Pancreas (tissue), 10 donors: ENCODE results near the gene C1QTNF5. TPM values are rescaled to one million over a fixed set of nuclear protein-coding genes. Genes with fewer than 3 reads are reported as not detected.
A peak's percentile ranks its signal among the peaks of the same experiment; 100 is the strongest.

Experiments used
- ATAC-seq, 4 donors: fragments of 200-7000 bp; cut with Tn5 transposase; one replicate each; pipeline versions ENCODE4 v1.8.0 to v1.9.1; 2020; ENCODE audit warnings: mild to moderate bottlenecking in 4 of 4, moderate library complexity in 4 of 4
- DNase-seq, 6 donors: peaks; one replicate each; pipeline ENCODE4 v3.0.0-alpha.2; 2020
- FAIRE-seq: peaks from 2 replicates; lab custom pipeline; 2012; peaks lifted over from hg19 to GRCh38; lab: Jason Lieb, UNC
- H3K27ac ChIP-seq, 4 donors: fragments of 200-600 bp; sonication (generic); 1 replicate in 3 of 4; 2 replicates in 1 of 4; pipeline versions ENCODE4 v1.5.0 to v1.8.0; 2020
- H3K27me3 ChIP-seq, 4 donors: fragments of 200-600 bp; one replicate each; pipeline ENCODE4 v1.8.0; 2021
- H3K36me3 ChIP-seq, 3 donors: fragments of 200-600 bp; sonication (generic) in 1 of 3; one replicate each; pipeline versions ENCODE4 v1.5.0 to v1.8.0; 2020 to 2021
- H3K4me1 ChIP-seq, 3 donors: fragments of 200-600 bp; one replicate each; pipeline ENCODE4 v1.8.0; 2021
- H3K4me3 ChIP-seq, 4 donors: fragments of 200-600 bp; sonication (generic) in 2 of 4; one replicate each; pipeline versions ENCODE4 v1.5.0 to v1.8.0; 2020 to 2021
- H3K9me3 ChIP-seq, 4 donors: fragments of 200-600 bp; one replicate each; pipeline ENCODE4 v1.8.0; 2021
- WGBS, 2 donors: extraction: QIAGEN DNeasy Blood & Tissue Kit; methylation state at CpG; one replicate each; pipeline ENCODE4 v1.1.7; 2013; 5-methylcytosine and 5-hydroxymethylcytosine counted together
- intact Hi-C, 3 donors: fragments of 100-400 bp; cut with DNase I; formaldehyde crosslinking; loops; one replicate each; pipeline versions ENCODE4 v1.11.1 to v1.14.2; 2022
- polyA plus RNA-seq, 2 donors: library from polyadenylated mRNA; stranded (reverse); fragments of 200-250 nt; gene quantifications; one replicate each; pipeline ENCODE4 v1.2.3, GENCODE V29; 2013
- total RNA-seq, 6 donors: library from RNA; stranded (reverse); fragmentation: NEBNext Ultra II Directional in 4 of 6; extraction: Animal tissue kit (Norgen Biotek cat#: 25700) in 4 of 6; gene quantifications; one replicate each; pipeline versions ENCODE4 v1.2.1 to v1.2.4, GENCODE V29; 2021 to 2023
- TF ChIP-seq, protein P1 (sequence below), 4 donors: fragments of 200-600 bp; sonication (generic) in 3 of 4; IDR thresholded peaks; one replicate each; pipeline versions ENCODE4 v1.5.0 to v1.8.0; 2021; ENCODE audit warnings: antibody characterized with exemption in 4 of 4
- donor health status: healthy with polysubstance abuse.
- donor health status: DM: no; HTN: no; CAD: no; lungs with moderate emphysema.
- donor health status: DM: no; HTN: no; CAD: no.
- donor health status: control.
- donor health status: control.
- donor health status: Bipolar disorder and iron deficiency.
- donor health status: DM: yes; HTN: yes; CAD: no.
- donor health status: DM: no; HTN: no; CAD: no.
- donor health status: DM: no; HTN: no; CAD: no.
- donor health status: DM: yes; HTN: yes; CAD: no.

C1QTNF5 gene
- total and polyA plus RNA-seq, 8 donors: 6.7 to 27.9 (median 15.7) TPM

DNA sequence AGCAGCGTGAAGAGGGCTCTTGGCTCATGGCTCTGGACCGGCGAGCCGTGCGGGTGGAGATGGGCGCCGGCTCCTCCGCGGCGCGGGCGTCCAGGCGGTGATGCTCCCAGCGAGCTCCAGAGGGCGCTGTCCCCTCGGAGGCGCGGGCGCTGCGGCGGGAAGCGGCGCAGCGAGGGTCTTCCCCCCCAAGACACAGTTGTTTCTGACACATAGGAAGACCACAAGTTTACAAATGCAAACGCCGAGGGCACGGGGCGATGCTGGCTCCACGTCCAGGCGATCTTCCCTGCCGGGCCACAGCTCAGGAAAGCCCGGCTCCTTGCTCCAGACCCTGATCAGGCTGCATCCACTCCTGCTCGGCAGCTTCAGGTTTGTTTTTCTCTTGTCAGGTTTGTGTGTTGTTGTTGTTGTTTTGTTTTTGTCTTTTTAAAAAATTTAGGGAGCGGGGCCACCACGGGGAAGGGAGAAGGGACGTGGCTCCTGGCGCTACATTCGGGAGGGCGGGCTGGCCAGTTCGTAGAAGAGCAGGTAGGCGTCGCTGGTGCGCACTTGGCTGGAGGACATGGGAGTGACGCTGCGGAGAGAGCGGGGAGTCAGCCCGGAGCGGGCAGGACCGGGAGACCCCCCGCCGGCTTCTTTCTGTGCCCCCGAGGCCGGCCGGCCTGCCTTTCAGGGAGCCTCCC, 15.8 kb upstream of the C1QTNF5 start:
- DNase-seq: peak in 3 of 6 donors; percentile 30 to 73 (median 40)
- H3K9me3 ChIP-seq: no peaks in the 10 kb centered on the region
- no peak for FAIRE-seq
- no peaks in the 10 kb centered on the region for H3K27me3 ChIP-seq
- peaks cover 0 to 39% (median 19%) of the 10 kb centered on the region in 3 donors for H3K36me3 ChIP-seq
- TF ChIP-seq, protein P1, sequence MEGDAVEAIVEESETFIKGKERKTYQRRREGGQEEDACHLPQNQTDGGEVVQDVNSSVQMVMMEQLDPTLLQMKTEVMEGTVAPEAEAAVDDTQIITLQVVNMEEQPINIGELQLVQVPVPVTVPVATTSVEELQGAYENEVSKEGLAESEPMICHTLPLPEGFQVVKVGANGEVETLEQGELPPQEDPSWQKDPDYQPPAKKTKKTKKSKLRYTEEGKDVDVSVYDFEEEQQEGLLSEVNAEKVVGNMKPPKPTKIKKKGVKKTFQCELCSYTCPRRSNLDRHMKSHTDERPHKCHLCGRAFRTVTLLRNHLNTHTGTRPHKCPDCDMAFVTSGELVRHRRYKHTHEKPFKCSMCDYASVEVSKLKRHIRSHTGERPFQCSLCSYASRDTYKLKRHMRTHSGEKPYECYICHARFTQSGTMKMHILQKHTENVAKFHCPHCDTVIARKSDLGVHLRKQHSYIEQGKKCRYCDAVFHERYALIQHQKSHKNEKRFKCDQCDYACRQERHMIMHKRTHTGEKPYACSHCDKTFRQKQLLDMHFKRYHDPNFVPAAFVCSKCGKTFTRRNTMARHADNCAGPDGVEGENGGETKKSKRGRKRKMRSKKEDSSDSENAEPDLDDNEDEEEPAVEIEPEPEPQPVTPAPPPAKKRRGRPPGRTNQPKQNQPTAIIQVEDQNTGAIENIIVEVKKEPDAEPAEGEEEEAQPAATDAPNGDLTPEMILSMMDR (IDR thresholded peaks at IDR 0.05): peak in 2 of 4 donors; percentile 38 to 43
- H3K27ac ChIP-seq: no peak overlapping the region
- intact Hi-C loops: no loop called here
- H3K4me1 ChIP-seq: peaks cover 6 to 18% (median 16%) of the 10 kb centered on the region in 3 donors
- H3K4me3 ChIP-seq: peak overlapping the region in 1 of 4 donors; percentile 30
- WGBS, 2 donors: 74 to 75% methylated on average over 54 of the region's 54 CpGs
- peak in 2 of 4 donors; percentile 37 to 66 for ATAC-seq

GRCh38 chr11:119355091-119355843, 14.6 kb upstream of the C1QTNF5 start:
- Histone ChIP-seq H3K27me3 (no peaks in the 10 kb centered on the region), H3K27ac (no peak overlapping the region), H3K36me3 (peaks cover 0 to 39% (median 19%) of the 10 kb centered on the region in 3 donors), H3K4me1 (peaks cover 0 to 11% (median 6%) of the 10 kb centered on the region in 3 donors), H3K4me3 (no peak overlapping the region), H3K9me3 (no peaks in the 10 kb centered on the region)
- ATAC-seq: no peak
- intact Hi-C loops: no loop called here
- DNase-seq: peak in 1 of 6 donors; percentile 2
- TF ChIP-seq, protein P1 (IDR thresholded peaks at IDR 0.05): no peak
- 75 to 77% methylated on average over 9 of the region's 9 CpGs for WGBS, 2 donors
- FAIRE-seq: no peak

DNA sequence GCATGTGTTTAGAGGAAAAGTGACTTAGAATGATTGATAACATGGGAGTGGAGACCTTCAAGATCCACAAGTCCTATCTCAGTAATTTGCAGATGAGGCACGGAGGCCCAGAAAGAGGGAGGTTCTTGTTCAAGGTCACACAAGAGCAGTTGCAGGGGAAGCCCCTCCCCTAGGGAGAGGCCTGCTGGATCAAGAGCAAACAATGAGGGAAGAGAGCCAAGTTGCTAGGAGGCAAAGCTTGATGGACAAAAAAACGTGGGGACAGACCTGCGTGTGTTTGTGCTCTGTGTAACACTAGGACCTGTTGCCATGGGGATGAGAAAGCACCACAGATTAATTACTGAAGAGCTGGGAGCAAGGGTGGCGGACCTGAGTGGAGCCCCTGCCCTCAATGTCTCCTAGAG, 12.2 kb upstream of the C1QTNF5 start:
- H3K9me3 ChIP-seq: no peaks in the 10 kb centered on the region
- WGBS, 2 donors: 7 to 14% methylated on average over 4 of the region's 4 CpGs
- H3K4me3 ChIP-seq: no peak overlapping the region
- TF ChIP-seq, protein P1 (IDR thresholded peaks at IDR 0.05): no peak
- H3K27ac ChIP-seq: peak overlapping the region; percentile 6 to 67 (median 52)
- FAIRE-seq: no peak
- DNase-seq: peak; percentile 45 to 88 (median 76)
- no peaks in the 10 kb centered on the region for H3K27me3 ChIP-seq
- ATAC-seq: peak; percentile 84 to 94 (median 90)
- intact Hi-C loops: no loop called here
- H3K36me3 ChIP-seq: peaks cover 0 to 20% (median 9%) of the 10 kb centered on the region in 3 donors
- peaks cover 0 to 11% (median 5%) of the 10 kb centered on the region in 3 donors for H3K4me1 ChIP-seq

DNA sequence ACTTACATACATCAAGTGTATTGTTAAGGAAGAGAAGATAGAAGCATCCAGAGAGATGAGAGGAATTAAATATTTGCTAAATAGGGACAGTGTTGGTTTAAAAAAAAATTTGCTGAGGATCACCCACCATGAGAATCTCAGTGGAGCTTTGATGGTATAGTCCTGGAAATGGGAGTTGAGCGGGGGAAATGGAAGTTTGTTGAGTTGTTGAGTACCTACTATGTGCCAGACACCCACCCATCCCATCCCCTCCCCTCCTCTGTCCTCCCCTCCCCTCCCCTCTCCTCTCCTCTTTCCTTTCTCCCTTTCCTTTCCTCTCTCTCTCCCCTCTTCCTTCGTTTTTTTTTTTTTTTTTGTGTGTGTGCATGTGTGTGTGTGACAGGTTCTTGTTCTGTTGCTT, 10.5 kb upstream of the C1QTNF5 start:
- no peak for ATAC-seq

More for the DNA sequence above, 10.5 kb upstream of the C1QTNF5 start:
- intact Hi-C loops: no loop called here
- peaks cover 0 to 11% (median 5%) of the 10 kb centered on the region in 3 donors for H3K4me1 ChIP-seq
- H3K9me3 ChIP-seq: no peaks in the 10 kb centered on the region
- no peak for DNase-seq
- H3K27ac ChIP-seq: no peak overlapping the region
- H3K36me3 ChIP-seq: peaks cover 0 to 6% (median 1%) of the 10 kb centered on the region in 3 donors
- no peak for FAIRE-seq
- 44 to 79% methylated on average over 1 to 2 of the region's 2 CpGs for WGBS, 2 donors
- H3K27me3 ChIP-seq: no peaks in the 10 kb centered on the region
- no peak overlapping the region for H3K4me3 ChIP-seq
- TF ChIP-seq, protein P1 (IDR thresholded peaks at IDR 0.05): no peak
